GM15510 (cell line): Measurements from ENCODE around the gene SLC19A2.

Experiments
- POLR2A ChIP-seq: IDR thresholded peaks from 3 replicates; pipeline ENCODE4 v1.6.1; 2011; ENCODE audit warnings: borderline replicate concordance; ENCODE audit not compliant: insufficient read length; ENCODE audit errors: extremely low read depth

SLC19A2 gene

GRCh38 chr1:169513208-169513607, 27.5 kb upstream of the SLC19A2 start:
- TF ChIP-seq POLR2A, result no peak

DNA sequence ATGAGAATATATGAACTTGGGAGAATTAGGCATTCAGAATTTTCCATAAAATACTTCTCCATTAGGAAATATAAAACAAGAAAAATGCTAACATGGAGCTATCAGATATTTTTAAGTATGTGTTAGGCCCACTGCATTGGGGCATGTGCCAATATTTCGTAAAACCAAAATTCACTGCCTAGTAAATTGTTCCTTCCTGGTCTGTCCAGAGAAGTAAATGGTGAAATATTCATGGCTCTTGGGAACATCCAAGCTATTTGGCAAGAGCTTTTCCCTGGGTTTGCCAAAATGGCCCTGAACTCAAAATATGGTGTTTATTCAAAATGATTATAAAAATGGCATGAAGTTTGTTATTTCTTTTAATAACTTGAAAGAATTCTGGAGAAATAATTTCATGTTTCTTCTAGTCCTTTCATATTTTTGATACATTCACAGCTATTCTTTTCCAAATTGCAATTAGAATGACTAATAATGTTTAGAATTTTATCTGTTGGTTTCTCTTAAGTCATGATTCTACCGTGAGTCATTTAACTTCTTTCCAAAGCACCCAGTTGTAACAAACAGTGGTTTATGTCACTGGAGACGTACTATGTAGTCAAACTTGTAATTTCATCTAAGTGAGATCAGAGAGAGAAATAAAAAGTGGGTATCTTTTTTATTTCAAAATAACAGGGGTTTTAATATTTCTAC, 25.7 kb upstream of the SLC19A2 start:
- no peak for TF ChIP-seq POLR2A

DNA sequence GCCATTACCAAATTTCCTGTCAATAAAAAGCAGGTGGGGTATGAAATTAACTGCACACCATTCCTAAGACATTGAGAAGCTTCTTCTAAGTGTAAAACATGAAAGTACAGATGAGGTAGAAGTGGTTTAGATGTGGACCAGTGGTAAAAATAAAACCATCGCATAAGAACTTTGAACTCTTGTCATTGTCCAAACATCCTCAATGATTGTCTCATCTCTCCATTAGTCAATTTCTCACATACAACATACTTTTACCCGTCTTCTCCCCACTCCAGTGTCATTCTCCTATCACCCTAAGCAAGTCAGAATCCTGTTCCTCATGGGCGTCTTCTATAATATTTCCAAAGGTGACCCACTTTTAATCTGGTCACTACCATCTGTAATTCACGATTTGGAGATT, 24.3 kb upstream of the SLC19A2 start:
- TF ChIP-seq POLR2A, result no peak

DNA sequence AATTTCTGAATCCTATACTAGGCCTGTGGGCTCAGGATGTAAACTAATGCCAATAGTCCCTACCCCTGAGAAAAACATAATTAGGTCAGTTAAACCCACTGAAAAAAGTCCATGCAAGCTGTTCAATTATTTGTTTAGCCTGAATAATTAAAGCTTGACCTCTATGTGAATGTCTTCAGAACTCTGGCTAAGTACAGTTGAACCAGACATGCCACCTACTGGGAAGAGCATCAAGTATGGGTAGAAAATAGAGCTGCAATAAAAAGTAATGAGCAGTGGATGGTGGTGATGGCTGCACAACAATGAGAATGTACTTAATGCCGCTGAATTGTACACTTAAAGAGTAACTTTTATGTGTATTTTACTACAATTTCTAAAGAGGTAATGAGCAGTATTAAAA, 23.6 kb upstream of the SLC19A2 start:
- no peak for TF ChIP-seq POLR2A

- TF ChIP-seq POLR2A, result no peak
Observed at GRCh38 chr1:169508432-169509338, 22.9 kb upstream of the SLC19A2 start.

GRCh38 chr1:169507413-169507812, 21.7 kb upstream of the SLC19A2 start:
- no peak for TF ChIP-seq POLR2A

GRCh38 chr1:169499807-169500206, 14.1 kb upstream of the SLC19A2 start:
- TF ChIP-seq POLR2A, result no peak

- no peak for TF ChIP-seq POLR2A
Observed at GRCh38 chr1:169497317-169497716, 11.6 kb upstream of the SLC19A2 start.

DNA sequence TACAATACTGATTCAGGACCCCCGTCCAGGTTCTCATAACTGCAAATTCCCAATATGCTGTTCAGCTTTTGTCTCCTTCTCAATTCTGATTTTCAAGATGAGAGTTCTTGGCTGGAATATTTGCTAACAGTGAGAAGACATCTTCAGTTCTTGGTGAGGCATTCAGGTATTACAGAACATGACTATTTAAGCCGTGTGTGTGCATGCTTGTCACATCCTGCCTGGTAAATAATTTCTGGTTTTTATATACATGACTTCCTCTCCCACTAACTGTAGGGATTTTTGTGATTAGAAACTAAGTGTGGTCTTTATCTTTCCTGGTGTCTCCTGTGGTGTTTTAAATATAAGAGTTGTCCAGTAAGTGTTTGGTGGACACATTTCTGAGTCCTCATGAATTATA, 10.2 kb upstream of the SLC19A2 start:
- no peak for TF ChIP-seq POLR2A

- no peak for TF ChIP-seq POLR2A
Observed at GRCh38 chr1:169495046-169495775, 9.5 kb upstream of the SLC19A2 start.

- no peak for TF ChIP-seq POLR2A
Observed at GRCh38 chr1:169494343-169494742, 8.6 kb upstream of the SLC19A2 start.

- no peak for TF ChIP-seq POLR2A
Observed at GRCh38 chr1:169493251-169493650, 7.5 kb upstream of the SLC19A2 start.

- TF ChIP-seq POLR2A, result no peak
Observed at GRCh38 chr1:169491845-169492281, 6.1 kb upstream of the SLC19A2 start.

GRCh38 chr1:169488157-169488556, 2.4 kb upstream of the SLC19A2 start:
- no peak for TF ChIP-seq POLR2A

DNA sequence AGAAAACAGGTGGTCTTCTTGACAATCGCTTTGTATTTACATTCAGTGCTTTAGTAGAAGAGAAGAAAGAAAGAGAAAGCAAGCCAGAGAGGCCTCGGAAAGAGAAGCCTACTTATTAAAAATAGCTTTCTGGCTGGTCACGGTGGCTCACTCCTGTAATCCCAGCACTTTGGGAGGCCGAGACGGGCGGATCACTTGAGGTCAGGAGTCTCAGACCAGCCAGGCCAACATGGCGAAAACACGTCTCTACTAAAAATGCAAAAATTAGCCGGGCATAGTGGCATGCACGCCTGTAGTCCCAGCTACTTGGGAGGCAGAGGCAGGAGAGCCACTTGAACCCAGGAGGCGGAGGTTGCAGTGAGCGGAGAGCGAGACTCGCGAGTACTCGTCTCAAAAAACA, 1.8 kb upstream of the SLC19A2 start:
- no peak for TF ChIP-seq POLR2A
